ENCODE data around the gene FAM199X. TPM values are rescaled to one million over a fixed set of nuclear protein-coding genes. Genes with fewer than 3 reads are reported as not detected.
A peak's percentile ranks its signal among the peaks of the same experiment; 100 is the strongest.

FAM199X gene
- total RNA-seq, 2 experiments from 2014 or later = 6.9 to 8.0 TPM

- ChIA-PET CTCF (interaction anchor here (0.9 to 4.0 kb wide), 5 partner anchors 8 to 178 kb away, joined by 3 to 14 read pairs (median 9); partner anchors contain the start of gene SLC25A53), POLR2A (interaction anchor here (0.6 to 1.8 kb wide), 3 partner anchors 10 to 12 kb away, joined by 3 to 12 read pairs (median 6); partner anchors contain the start of gene SLC25A53)
- intact Hi-C loops (cut with micrococcal nuclease) = no loop called here
- no peak for TF ChIP-seq CTCF (IDR thresholded peaks at IDR 0.05)
- DNase-seq (no peak), ATAC-seq (no peak)
- Mint-ChIP-seq H3K27me3 (no peaks in the 10 kb centered on the region), H3K4me3 (peak overlapping the region; percentile 74), H3K9me3 (no peaks in the 10 kb centered on the region), H3K27ac (peak overlapping the region; percentile 38), H3K4me1 (ENCODE audit: low read depth) (peaks cover 35% of the 10 kb centered on the region), H3K36me3 (ENCODE audit: low read depth) (peaks cover 8% of the 10 kb centered on the region)
Observed at GRCh38 chrX:104166735-104167436, 633 bp downstream of the FAM199X start.

- POLR2A ChIA-PET = interaction anchor here (1.2 kb wide), 1 partner anchor 11 kb away, joined by 6 read pairs; the partner anchor contains the start of gene SLC25A53
- intact Hi-C loops (cut with micrococcal nuclease) = no loop called here
- no peaks in the 10 kb centered on the region for H3K27me3 Mint-ChIP-seq
- peak overlapping the region; percentile 15 for H3K27ac Mint-ChIP-seq
- CTCF ChIA-PET = interaction anchor here (4.0 kb wide), 1 partner anchor 27 kb away, joined by 14 read pairs; no protein-coding TSS in a partner anchor
- H3K4me3 Mint-ChIP-seq = peak overlapping the region; percentile 74
- DNase-seq = no peak
- H3K9me3 Mint-ChIP-seq = no peaks in the 10 kb centered on the region
- no peak for ATAC-seq
- H3K4me1 Mint-ChIP-seq (ENCODE audit: low read depth) = peaks cover 35% of the 10 kb centered on the region
- TF ChIP-seq CTCF (IDR thresholded peaks at IDR 0.05) = no peak
- peaks cover 8% of the 10 kb centered on the region for H3K36me3 Mint-ChIP-seq (ENCODE audit: low read depth)
Observed at GRCh38 chrX:104168127-104168526, 1.9 kb downstream of the FAM199X start.

- Mint-ChIP-seq H3K27me3 (no peaks in the 10 kb centered on the region), H3K4me1 (ENCODE audit: low read depth) (peaks cover 29% of the 10 kb centered on the region), H3K9me3 (no peaks in the 10 kb centered on the region), H3K4me3 (no peak overlapping the region), H3K36me3 (ENCODE audit: low read depth) (peaks cover 11% of the 10 kb centered on the region), H3K27ac (no peak overlapping the region)
- ChIA-PET POLR2A (no interaction called here), CTCF (no interaction called here)
- ATAC-seq (no peak), DNase-seq (no peak)
- intact Hi-C loops (cut with micrococcal nuclease) = no loop called here
- no peak for TF ChIP-seq CTCF (IDR thresholded peaks at IDR 0.05)
Observed at GRCh38 chrX:104172121-104172520, 5.9 kb downstream of the FAM199X start.

- Mint-ChIP-seq H3K27ac (no peak overlapping the region), H3K9me3 (no peaks in the 10 kb centered on the region), H3K4me1 (ENCODE audit: low read depth) (peaks cover 25% of the 10 kb centered on the region), H3K4me3 (no peak overlapping the region), H3K36me3 (ENCODE audit: low read depth) (peaks cover 11% of the 10 kb centered on the region), H3K27me3 (no peaks in the 10 kb centered on the region)
- no peak for TF ChIP-seq CTCF (IDR thresholded peaks at IDR 0.05)
- ATAC-seq = no peak
- ChIA-PET CTCF (no interaction called here), POLR2A (no interaction called here)
- DNase-seq = no peak
- intact Hi-C loops (cut with micrococcal nuclease) = no loop called here
Observed at GRCh38 chrX:104172788-104173187, 6.5 kb downstream of the FAM199X start.

- ATAC-seq (no peak), DNase-seq (no peak)
- intact Hi-C loops (cut with micrococcal nuclease) = no loop called here
- Mint-ChIP-seq H3K4me1 (ENCODE audit: low read depth) (peaks cover 20% of the 10 kb centered on the region), H3K9me3 (no peaks in the 10 kb centered on the region), H3K27ac (no peak overlapping the region), H3K4me3 (no peak overlapping the region), H3K27me3 (no peaks in the 10 kb centered on the region), H3K36me3 (ENCODE audit: low read depth) (peaks cover 13% of the 10 kb centered on the region)
- CTCF ChIA-PET = no interaction called here
- TF ChIP-seq CTCF (IDR thresholded peaks at IDR 0.05) = no peak
- POLR2A ChIA-PET = interaction anchor here (1.1 kb wide), 1 partner anchor 17 kb away, joined by 3 read pairs; the partner anchor contains the start of gene SLC25A53
Observed at GRCh38 chrX:104173841-104174240, 7.6 kb downstream of the FAM199X start.
